ENCODE measurements around the gene KRTAP10-4.

DNA sequence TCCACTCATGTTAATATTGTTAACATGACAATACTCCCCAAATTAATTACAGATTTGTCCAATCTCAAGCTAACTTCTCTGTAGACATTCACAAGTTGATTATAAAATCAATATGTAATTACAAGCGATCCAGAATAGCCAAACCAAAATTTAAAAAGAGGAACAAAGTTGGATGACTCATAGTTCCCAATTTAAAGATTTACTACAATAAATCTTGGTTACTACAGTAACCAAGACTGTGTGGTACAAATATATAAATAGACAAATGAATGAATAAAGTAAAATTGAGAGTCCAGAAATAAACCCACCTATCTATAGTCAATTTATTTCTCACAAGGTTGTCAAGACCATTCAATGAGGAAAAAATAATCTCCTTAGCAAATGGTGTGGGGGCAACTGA is 7.1 kb upstream of the KRTAP10-4 start:
- TF ChIP-seq EP300 (IDR thresholded peaks at IDR 0.05): no peak
- TF ChIP-seq, protein P1, sequence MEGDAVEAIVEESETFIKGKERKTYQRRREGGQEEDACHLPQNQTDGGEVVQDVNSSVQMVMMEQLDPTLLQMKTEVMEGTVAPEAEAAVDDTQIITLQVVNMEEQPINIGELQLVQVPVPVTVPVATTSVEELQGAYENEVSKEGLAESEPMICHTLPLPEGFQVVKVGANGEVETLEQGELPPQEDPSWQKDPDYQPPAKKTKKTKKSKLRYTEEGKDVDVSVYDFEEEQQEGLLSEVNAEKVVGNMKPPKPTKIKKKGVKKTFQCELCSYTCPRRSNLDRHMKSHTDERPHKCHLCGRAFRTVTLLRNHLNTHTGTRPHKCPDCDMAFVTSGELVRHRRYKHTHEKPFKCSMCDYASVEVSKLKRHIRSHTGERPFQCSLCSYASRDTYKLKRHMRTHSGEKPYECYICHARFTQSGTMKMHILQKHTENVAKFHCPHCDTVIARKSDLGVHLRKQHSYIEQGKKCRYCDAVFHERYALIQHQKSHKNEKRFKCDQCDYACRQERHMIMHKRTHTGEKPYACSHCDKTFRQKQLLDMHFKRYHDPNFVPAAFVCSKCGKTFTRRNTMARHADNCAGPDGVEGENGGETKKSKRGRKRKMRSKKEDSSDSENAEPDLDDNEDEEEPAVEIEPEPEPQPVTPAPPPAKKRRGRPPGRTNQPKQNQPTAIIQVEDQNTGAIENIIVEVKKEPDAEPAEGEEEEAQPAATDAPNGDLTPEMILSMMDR (IDR thresholded peaks at IDR 0.05): no peak
